Thoracic aorta (tissue), 2 donors: Measurements from ENCODE around the gene BMAL1. TPM values are rescaled to one million over a fixed set of nuclear protein-coding genes. Genes with fewer than 3 reads are reported as not detected.

ENCODE experiments used
- ATAC-seq: fragments of 150-250 bp; one replicate; pipeline ENCODE4 v1.8.0; 2017; ENCODE audit warnings: low read depth; ENCODE audit not compliant: insufficient number of reproducible peaks, low FRiP score
- DNase-seq: peaks from one replicate; pipeline ENCODE4 v3.0.0-alpha.2; 2020; ENCODE audit warnings: low spot score
- H3K27ac ChIP-seq, 2 donors: fragments of 200-600 bp; sonication (generic); 1 replicate in 1 of 2; 2 replicates in 1 of 2; pipeline ENCODE4 v1.5.1; 2016; ENCODE audit warnings: mild to moderate bottlenecking in 2 of 2, moderate library complexity in 2 of 2
- H3K27me3 ChIP-seq: fragments of 200-600 bp; sonication (generic); replicated peaks from 2 replicates; pipeline ENCODE4 v1.6.0; 2016; ENCODE audit warnings: mild to moderate bottlenecking; ENCODE audit not compliant: insufficient read depth
- H3K36me3 ChIP-seq: fragments of 200-600 bp; sonication (generic); one replicate; pipeline ENCODE4 v1.5.1; 2016
- H3K4me1 ChIP-seq, 2 donors: fragments of 200-600 bp; sonication (generic); 1 replicate in 1 of 2; 2 replicates in 1 of 2; pipeline versions ENCODE4 v1.5.1 to v1.6.0; 2016; ENCODE audit warnings: low read depth in 2 of 2, mild to moderate bottlenecking in 1 of 2; ENCODE audit not compliant: control insufficient read depth in 1 of 2
- H3K4me3 ChIP-seq: fragments of 200-600 bp; sonication (generic); 2 replicates; pipeline ENCODE4 v1.5.1; 2016; ENCODE audit warnings: mild to moderate bottlenecking
- H3K9me3 ChIP-seq: fragments of 200-600 bp; sonication (generic); 2 replicates; pipeline ENCODE4 v1.5.1; 2016
- total RNA-seq, 2 donors: library from RNA; depleted of rRNA; stranded (reverse); fragments of >200 nt; gene quantifications; one replicate each; pipeline versions ENCODE4 v1.1.0 to v1.2.3, GENCODE V29; 2016
- TF ChIP-seq, protein P1 (sequence below): fragments of 200-600 bp; sonication (generic); IDR thresholded peaks from one replicate; pipeline ENCODE4 v1.5.1; 2019; ENCODE audit warnings: antibody characterized with exemption

Gene BMAL1
- total RNA-seq, 2 donors from 2014 or later, result 21.8 to 40.8 TPM

DNA sequence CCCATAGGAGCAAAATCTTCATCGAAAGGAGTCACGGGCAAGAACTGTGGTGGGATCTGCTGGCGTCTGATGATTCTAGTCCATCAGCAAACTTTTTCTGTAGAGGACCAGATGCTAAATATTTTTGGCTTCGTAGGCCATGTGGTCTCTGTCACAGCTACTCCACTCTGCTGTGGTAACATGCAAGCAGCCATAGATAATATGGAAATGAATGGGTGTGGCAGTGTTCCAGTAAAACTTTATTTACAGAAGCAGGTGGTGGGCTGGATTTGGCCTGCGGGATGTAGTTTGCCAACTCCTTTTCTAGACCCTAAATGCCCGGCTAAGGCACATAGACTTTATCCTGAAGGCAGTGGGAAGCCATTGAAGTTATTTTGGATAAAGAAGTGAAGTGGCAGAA is 32.9 kb downstream of the BMAL1 start:
- Histone ChIP-seq H3K4me3 (no peak overlapping the region), H3K4me1 (peaks cover under 1 to 27% of the 10 kb centered on the region in 2 donors), H3K27ac (no peak overlapping the region), H3K36me3 (no peaks in the 10 kb centered on the region), H3K9me3 (no peaks in the 10 kb centered on the region), H3K27me3 (no peaks in the 10 kb centered on the region)
- TF ChIP-seq, protein P1, sequence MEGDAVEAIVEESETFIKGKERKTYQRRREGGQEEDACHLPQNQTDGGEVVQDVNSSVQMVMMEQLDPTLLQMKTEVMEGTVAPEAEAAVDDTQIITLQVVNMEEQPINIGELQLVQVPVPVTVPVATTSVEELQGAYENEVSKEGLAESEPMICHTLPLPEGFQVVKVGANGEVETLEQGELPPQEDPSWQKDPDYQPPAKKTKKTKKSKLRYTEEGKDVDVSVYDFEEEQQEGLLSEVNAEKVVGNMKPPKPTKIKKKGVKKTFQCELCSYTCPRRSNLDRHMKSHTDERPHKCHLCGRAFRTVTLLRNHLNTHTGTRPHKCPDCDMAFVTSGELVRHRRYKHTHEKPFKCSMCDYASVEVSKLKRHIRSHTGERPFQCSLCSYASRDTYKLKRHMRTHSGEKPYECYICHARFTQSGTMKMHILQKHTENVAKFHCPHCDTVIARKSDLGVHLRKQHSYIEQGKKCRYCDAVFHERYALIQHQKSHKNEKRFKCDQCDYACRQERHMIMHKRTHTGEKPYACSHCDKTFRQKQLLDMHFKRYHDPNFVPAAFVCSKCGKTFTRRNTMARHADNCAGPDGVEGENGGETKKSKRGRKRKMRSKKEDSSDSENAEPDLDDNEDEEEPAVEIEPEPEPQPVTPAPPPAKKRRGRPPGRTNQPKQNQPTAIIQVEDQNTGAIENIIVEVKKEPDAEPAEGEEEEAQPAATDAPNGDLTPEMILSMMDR, result no peak
- DNase-seq (no peak), ATAC-seq (no peak)

DNA sequence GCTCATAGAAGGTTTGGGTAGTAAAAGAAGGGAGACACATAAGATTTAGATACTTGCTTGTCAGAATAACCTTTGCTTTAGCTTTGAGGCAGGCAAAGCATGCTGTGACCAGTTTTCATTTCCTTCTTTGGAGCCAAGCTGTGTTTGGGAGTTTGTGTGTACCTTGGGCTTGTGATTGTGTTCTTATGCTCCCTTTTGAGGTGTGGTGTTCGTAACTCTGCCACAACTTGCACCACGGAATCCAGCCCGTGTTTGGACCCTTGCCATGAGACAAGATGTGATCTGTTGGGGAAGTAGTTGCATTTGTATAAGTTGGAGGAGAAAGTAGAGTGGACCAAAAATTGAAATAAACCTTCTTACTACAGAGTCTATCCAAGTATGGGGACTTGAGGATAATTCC is 34.0 kb downstream of the BMAL1 start:
- H3K27me3 ChIP-seq, result no peaks in the 10 kb centered on the region
- TF ChIP-seq, protein P1, result no peak
- H3K9me3 ChIP-seq, result no peaks in the 10 kb centered on the region
- H3K36me3 ChIP-seq, result no peaks in the 10 kb centered on the region
- ATAC-seq, result no peak
- H3K27ac ChIP-seq, result no peak overlapping the region
- H3K4me1 ChIP-seq, result peaks cover 11 to 27% of the 10 kb centered on the region in 2 donors
- no peak overlapping the region for H3K4me3 ChIP-seq
- no peak for DNase-seq

DNA sequence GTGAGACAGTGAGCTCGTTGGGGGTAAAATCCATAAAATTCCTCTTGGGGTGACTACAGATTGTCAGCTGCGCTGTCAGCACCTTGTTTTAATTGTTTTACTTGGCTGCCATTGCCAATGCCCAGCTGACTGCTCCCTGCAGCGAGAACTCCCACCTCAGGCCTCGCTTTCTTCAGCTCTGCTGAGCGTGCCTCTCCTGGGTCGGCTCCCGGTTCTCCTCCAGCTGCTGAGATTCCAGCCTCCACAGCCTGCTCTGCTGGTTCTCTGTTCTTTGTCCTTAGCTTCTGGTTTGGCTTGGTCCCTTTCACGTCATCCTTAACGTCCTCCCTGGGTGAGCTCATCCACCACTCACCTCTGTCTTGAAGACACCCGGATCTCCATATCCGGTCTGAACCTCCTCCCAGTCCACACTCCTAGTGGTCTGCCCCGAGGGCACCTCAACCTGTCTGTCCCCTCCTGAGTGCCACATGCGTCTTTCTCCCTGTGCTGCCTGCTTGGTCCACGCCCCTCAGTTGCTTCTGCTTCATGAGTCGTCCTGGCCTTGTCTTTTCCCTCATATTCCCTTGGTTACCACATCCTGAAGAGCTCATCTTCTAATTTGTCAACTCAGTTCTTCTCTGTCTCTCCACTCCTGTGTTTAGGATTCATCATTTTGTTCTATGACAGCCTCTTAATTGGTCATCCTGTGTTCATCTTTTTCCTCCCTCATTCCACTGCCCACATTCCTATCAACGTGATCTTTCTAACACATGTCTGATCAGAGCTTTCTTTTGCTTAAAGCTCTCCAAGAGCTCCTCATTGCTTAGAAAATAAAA is 35.6 kb downstream of the BMAL1 start:
- no peaks in the 10 kb centered on the region for H3K27me3 ChIP-seq
- no peak overlapping the region for H3K4me3 ChIP-seq
- ATAC-seq, result no peak
- TF ChIP-seq, protein P1, result no peak
- H3K9me3 ChIP-seq, result no peaks in the 10 kb centered on the region
- peaks cover 28 to 39% of the 10 kb centered on the region in 2 donors for H3K4me1 ChIP-seq
- no peak overlapping the region for H3K27ac ChIP-seq
- DNase-seq, result no peak
- H3K36me3 ChIP-seq, result no peaks in the 10 kb centered on the region

DNA sequence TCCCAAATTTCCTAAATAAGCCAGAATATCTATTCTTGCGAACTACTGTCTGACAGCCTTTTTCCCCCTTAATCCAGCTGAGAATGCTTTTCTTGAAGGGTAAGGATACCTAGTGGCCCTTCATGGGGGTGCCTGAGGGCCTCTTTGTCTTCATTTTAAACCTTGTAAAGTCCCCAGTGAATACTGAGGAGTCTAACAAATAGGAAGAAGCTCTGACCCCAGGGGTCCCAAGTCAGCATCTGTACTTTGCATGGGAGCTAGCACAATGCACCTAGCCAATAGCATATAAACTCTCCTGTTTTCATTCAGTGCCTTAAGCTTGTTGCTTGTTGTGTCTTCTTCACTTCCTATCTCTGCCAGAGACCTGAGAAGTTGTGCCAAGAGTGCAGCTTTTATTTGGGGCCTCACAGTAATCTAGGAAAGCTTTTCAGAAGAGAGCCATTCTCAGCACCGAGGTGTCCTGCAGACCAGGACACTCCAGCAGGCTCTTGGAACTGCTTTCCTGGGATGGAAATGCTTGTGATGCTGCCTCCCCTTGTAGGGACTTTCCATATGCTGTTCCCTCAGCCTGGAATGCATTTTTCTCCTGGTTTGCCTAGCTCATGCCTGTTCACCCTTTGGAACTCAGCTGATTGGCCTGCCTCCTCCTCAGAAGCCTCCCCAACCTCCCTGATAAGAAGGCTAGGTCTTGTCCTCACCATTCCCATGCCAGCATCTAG is 37.2 kb downstream of the BMAL1 start:
- DNase-seq (no peak), ATAC-seq (no peak)
- H3K4me1 ChIP-seq, result peaks cover 33 to 48% of the 10 kb centered on the region in 2 donors
- H3K27ac ChIP-seq, result no peak overlapping the region
- no peak overlapping the region for H3K4me3 ChIP-seq
- TF ChIP-seq, protein P1, result no peak
- H3K9me3 ChIP-seq, result no peaks in the 10 kb centered on the region
- H3K27me3 ChIP-seq, result no peaks in the 10 kb centered on the region
- no peaks in the 10 kb centered on the region for H3K36me3 ChIP-seq
